NK-92 (cell line): ENCODE data around the gene RNF151.
"Not testable (repeated sequence)": the region's sequence is repeated elsewhere in the genome, so short reads cannot be mapped to it uniquely, and the experiment has no call there.

Experiments used
- DNase-seq: peaks from one replicate; lab custom pipeline; 2025; ENCODE audit not compliant: unreplicated experiment; lab: John Stamatoyannopoulos, UW

RNF151 gene

GRCh38 chr16:2006317-2006716 lies 39.7 kb downstream of the RNF151 start:
- DNase-seq = no peak

GRCh38 chr16:2007081-2007836 lies 40.6 kb downstream of the RNF151 start:
- DNase-seq = no peak

- DNase-seq = no peak
These were observed 41.4 kb downstream of the RNF151 start for GRCh38 chr16:2008009-2008526.

GRCh38 chr16:2008631-2009163 lies 42.0 kb downstream of the RNF151 start:
- no peak for DNase-seq

GRCh38 chr16:2009164-2009711 lies 42.6 kb downstream of the RNF151 start:
- DNase-seq = no peak

- DNase-seq = no peak
These were observed 43.3 kb downstream of the RNF151 start, which contains the start of gene ZNF598 for GRCh38 chr16:2009791-2010510. ZNF598 (minus strand) TSS chr16:2009821.

- not testable (repeated sequence) for DNase-seq
These were observed 45.1 kb downstream of the RNF151 start for GRCh38 chr16:2011726-2012125.

GRCh38 chr16:2013527-2013926 lies 46.9 kb downstream of the RNF151 start:
- DNase-seq = no peak

- DNase-seq = no peak
These were observed 48.7 kb downstream of the RNF151 start for GRCh38 chr16:2015117-2015946.

GRCh38 chr16:2015947-2016208 lies 49.2 kb downstream of the RNF151 start:
- DNase-seq = no peak

- no peak for DNase-seq
These were observed 49.8 kb downstream of the RNF151 start for GRCh38 chr16:2016407-2016922.
